AML-193 (cell line): Measurements from ENCODE around the gene PRR32.
"Not testable (repeated sequence)": the region's sequence is repeated elsewhere in the genome, so short reads cannot be mapped to it uniquely, and the experiment has no call there.

Experiments
- DNase-seq, 2 experiments: peaks; one replicate each; lab custom pipeline; 2025; lab: John Stamatoyannopoulos, UW

Gene PRR32

GRCh38 chrX:126819429-126819828 is at the start of gene PRR32:
PRR32 (plus strand) TSS chrX:126819729; CDS start chrX:126819844, 115 bp downstream.
- no peak for DNase-seq

- DNase-seq = peak; percentile 6 to 14
Measured at GRCh38 chrX:126770179-126770578, 49.4 kb upstream of the PRR32 start.

GRCh38 chrX:126785539-126785938 is 34.0 kb upstream of the PRR32 start:
- DNase-seq = no peak

- DNase-seq = no peak
Measured at GRCh38 chrX:126799059-126799458, 20.5 kb upstream of the PRR32 start.

- DNase-seq = not testable (repeated sequence)
Measured at GRCh38 chrX:126806784-126807183, 12.7 kb upstream of the PRR32 start.

- DNase-seq = no peak
Measured at GRCh38 chrX:126815806-126816205, 3.7 kb upstream of the PRR32 start.

GRCh38 chrX:126820700-126821420 is 1.3 kb downstream of the PRR32 start:
- no peak for DNase-seq

GRCh38 chrX:126824338-126825007 is 4.9 kb downstream of the PRR32 start:
- DNase-seq = no peak

- no peak for DNase-seq
Measured at GRCh38 chrX:126825566-126826193, 6.2 kb downstream of the PRR32 start.

- DNase-seq = no peak
Measured at GRCh38 chrX:126836186-126836585, 16.7 kb downstream of the PRR32 start.

- DNase-seq = no peak
Measured at GRCh38 chrX:126847143-126847542, 27.6 kb downstream of the PRR32 start.

- DNase-seq = no peak
Measured at GRCh38 chrX:126855839-126856524, 36.5 kb downstream of the PRR32 start.
